OCI-LY1 (cell line): ENCODE data around the gene TREH.

Experiments used
- H2AFZ ChIP-seq: fragments of 200-600 bp; sonication (generic), shearing (Covaris generic); 2 replicates; pipeline ENCODE4 v1.6.0; 2014; ENCODE audit warnings: antibody characterized with exemption, mild to moderate bottlenecking, low read length
- H3F3A ChIP-seq: fragments of 200-600 bp; sonication (generic), shearing (Covaris generic); 2 replicates; pipeline ENCODE4 v1.6.0; 2014; ENCODE audit warnings: mild to moderate bottlenecking, antibody characterized with exemption, low read length, moderate library complexity; ENCODE audit not compliant: insufficient read depth
- H3K27ac ChIP-seq: fragments of 200-600 bp; sonication (generic); 2 replicates; pipeline ENCODE4 v1.5.1; 2014; ENCODE audit warnings: low read length, mixed run types, mild to moderate bottlenecking, low read depth; ENCODE audit not compliant: poor library complexity, severe bottlenecking
- H3K27me3 ChIP-seq: fragments of 200-600 bp; sonication (generic); 2 replicates; pipeline ENCODE4 v1.6.0; 2014; ENCODE audit warnings: antibody characterized with exemption, mild to moderate bottlenecking, low read length, moderate library complexity; ENCODE audit not compliant: insufficient read depth
- H3K36me3 ChIP-seq: fragments of 200-600 bp; sonication (generic); 2 replicates; pipeline ENCODE4 v1.6.1; 2014; ENCODE audit warnings: mild to moderate bottlenecking, antibody characterized with exemption, low read length, moderate library complexity, mixed read lengths; ENCODE audit not compliant: insufficient read depth
- H3K4me1 ChIP-seq: fragments of 200-600 bp; sonication (generic); 2 replicates; pipeline ENCODE4 v1.5.1; 2014; ENCODE audit warnings: mild to moderate bottlenecking, low read length, moderate library complexity; ENCODE audit not compliant: insufficient read depth, severe bottlenecking
- H3K4me2 ChIP-seq: fragments of 200-600 bp; sonication (generic), shearing (Covaris generic); 2 replicates; pipeline ENCODE4 v1.6.1; 2014; ENCODE audit warnings: low read length
- H3K4me3 ChIP-seq: fragments of 200-600 bp; sonication (generic); 2 replicates; pipeline ENCODE4 v1.5.1; 2014; ENCODE audit warnings: low read length, low read depth, mild to moderate bottlenecking, mixed read lengths; ENCODE audit not compliant: poor library complexity, severe bottlenecking
- H3K79me2 ChIP-seq: fragments of 200-600 bp; shearing (Covaris generic); 2 replicates; pipeline ENCODE4 v1.6.1; 2016; ENCODE audit warnings: mixed run types, low read length, mixed read lengths; ENCODE audit not compliant: insufficient read depth
- H3K9ac ChIP-seq: fragments of 200-600 bp; sonication (generic), shearing (Covaris generic); 2 replicates; pipeline ENCODE4 v1.6.1; 2014; ENCODE audit warnings: mild to moderate bottlenecking, low read length, mixed read lengths
- H3K9me2 ChIP-seq: fragments of 200-600 bp; sonication (generic), shearing (Covaris generic); 2 replicates; pipeline ENCODE4 v1.6.1; 2014; ENCODE audit warnings: low read depth, mild to moderate bottlenecking, low read length, mixed read lengths
- H3K9me3 ChIP-seq: fragments of 200-600 bp; shearing (Covaris generic); 2 replicates; pipeline ENCODE4 v1.6.1; 2014; ENCODE audit warnings: low read length, mixed read lengths
- H4K20me1 ChIP-seq: fragments of 200-600 bp; sonication (generic), shearing (Covaris generic); 2 replicates; pipeline ENCODE4 v1.6.0; 2016; ENCODE audit warnings: mild to moderate bottlenecking, low read length; ENCODE audit not compliant: insufficient read depth
- CTCF ChIP-seq: fragments of 200-600 bp; sonication (generic), shearing (Covaris generic); IDR thresholded peaks from 2 replicates; pipeline ENCODE4 v1.5.1; 2017; ENCODE audit warnings: mild to moderate bottlenecking, antibody characterized with exemption, low read length, moderate library complexity, mixed read lengths
- EZH2 ChIP-seq: fragments of 200-600 bp; sonication (generic), shearing (Covaris generic); IDR thresholded peaks from 2 replicates; pipeline ENCODE4 v1.8.0; 2017; ENCODE audit warnings: borderline replicate concordance, mixed run types, mild to moderate bottlenecking, antibody characterized with exemption, low read length, moderate library complexity, mixed read lengths

TREH gene

GRCh38 chr11:118619444-118620197 lies 59.8 kb downstream of the TREH start:
- TF ChIP-seq EZH2 = no peak
- no peak for TF ChIP-seq CTCF
- Histone ChIP-seq H3K27me3 (no peaks in the 10 kb centered on the region), H3F3A (no peaks in the 10 kb centered on the region), H2AFZ (no peak overlapping the region), H3K9me3 (no peaks in the 10 kb centered on the region), H3K4me3 (no peak overlapping the region), H4K20me1 (no peaks in the 10 kb centered on the region), H3K4me2 (no peak overlapping the region), H3K27ac (no peak overlapping the region), H3K9ac (no peak overlapping the region), H3K36me3 (no peaks in the 10 kb centered on the region), H3K9me2 (no peaks in the 10 kb centered on the region), H3K4me1 (peaks cover 12% of the 10 kb centered on the region), H3K79me2 (no peaks in the 10 kb centered on the region)

GRCh38 chr11:118618991-118619375 lies 60.5 kb downstream of the TREH start:
- H3K4me2 ChIP-seq = no peak overlapping the region
- no peaks in the 10 kb centered on the region for H3K79me2 ChIP-seq
- no peak overlapping the region for H3K27ac ChIP-seq
- H3K9me3 ChIP-seq = no peaks in the 10 kb centered on the region
- no peaks in the 10 kb centered on the region for H4K20me1 ChIP-seq
- no peak overlapping the region for H2AFZ ChIP-seq
- no peak overlapping the region for H3K9ac ChIP-seq
- H3F3A ChIP-seq = no peaks in the 10 kb centered on the region
- TF ChIP-seq CTCF (no peak), EZH2 (no peak)
- no peaks in the 10 kb centered on the region for H3K9me2 ChIP-seq
- H3K4me3 ChIP-seq = no peak overlapping the region
- H3K36me3 ChIP-seq = no peaks in the 10 kb centered on the region
- no peaks in the 10 kb centered on the region for H3K27me3 ChIP-seq
- H3K4me1 ChIP-seq = peaks cover 12% of the 10 kb centered on the region

- Histone ChIP-seq H3K4me3 (no peak overlapping the region), H4K20me1 (no peaks in the 10 kb centered on the region), H3K36me3 (no peaks in the 10 kb centered on the region), H3K27ac (no peak overlapping the region), H3K79me2 (no peaks in the 10 kb centered on the region), H3F3A (no peaks in the 10 kb centered on the region), H3K9ac (no peak overlapping the region), H2AFZ (no peak overlapping the region), H3K4me2 (no peak overlapping the region), H3K27me3 (no peaks in the 10 kb centered on the region), H3K9me2 (no peaks in the 10 kb centered on the region), H3K4me1 (peaks cover 12% of the 10 kb centered on the region), H3K9me3 (no peaks in the 10 kb centered on the region)
- TF ChIP-seq EZH2 (no peak), CTCF (no peak)
Observed at GRCh38 chr11:118618115-118618990, 61.1 kb downstream of the TREH start.
